ENCODE measurements around the gene BMP7. TPM values are rescaled to one million over a fixed set of nuclear protein-coding genes. Genes with fewer than 3 reads are reported as not detected.

Gene BMP7
- total and polyA plus RNA-seq, 2 of the 8 experiments (the other 6 are each of a cell fraction or from before 2014, with no cell fraction given), result 9.2 to 14.7 TPM

GRCh38 chr20:57218489-57218888, 48.0 kb downstream of the BMP7 start (continued):
- TF ChIP-seq CHD7 (IDR thresholded peaks at IDR 0.05; ENCODE audit: insufficient replicate concordance, low read length) (no peak), CEBPB (IDR thresholded peaks at IDR 0.05; ENCODE audit: low read depth, low read length) (no peak), SP2 (IDR thresholded peaks at IDR 0.05; ENCODE audit: low read length) (no peak)
- TF ChIP-seq, protein P1, sequence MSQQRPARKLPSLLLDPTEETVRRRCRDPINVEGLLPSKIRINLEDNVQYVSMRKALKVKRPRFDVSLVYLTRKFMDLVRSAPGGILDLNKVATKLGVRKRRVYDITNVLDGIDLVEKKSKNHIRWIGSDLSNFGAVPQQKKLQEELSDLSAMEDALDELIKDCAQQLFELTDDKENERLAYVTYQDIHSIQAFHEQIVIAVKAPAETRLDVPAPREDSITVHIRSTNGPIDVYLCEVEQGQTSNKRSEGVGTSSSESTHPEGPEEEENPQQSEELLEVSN (IDR thresholded peaks at IDR 0.05), result no peak

Measured in H1 (cell line).